HG03060 (cell line): Measurements from ENCODE around the gene BCL3.
"Not testable (repeated sequence)": the region's sequence is repeated elsewhere in the genome, so short reads cannot be mapped to it uniquely, and the experiment has no call there.

Source experiments
- ATAC-seq: cut with Tn5 transposase; IDR thresholded peaks from one replicate; pipeline ENCODE4 v1.9.1; 2021; ENCODE audit warnings: low read depth, moderate number of reproducible peaks; ENCODE audit not compliant: unreplicated experiment

The BCL3 gene, protein sequence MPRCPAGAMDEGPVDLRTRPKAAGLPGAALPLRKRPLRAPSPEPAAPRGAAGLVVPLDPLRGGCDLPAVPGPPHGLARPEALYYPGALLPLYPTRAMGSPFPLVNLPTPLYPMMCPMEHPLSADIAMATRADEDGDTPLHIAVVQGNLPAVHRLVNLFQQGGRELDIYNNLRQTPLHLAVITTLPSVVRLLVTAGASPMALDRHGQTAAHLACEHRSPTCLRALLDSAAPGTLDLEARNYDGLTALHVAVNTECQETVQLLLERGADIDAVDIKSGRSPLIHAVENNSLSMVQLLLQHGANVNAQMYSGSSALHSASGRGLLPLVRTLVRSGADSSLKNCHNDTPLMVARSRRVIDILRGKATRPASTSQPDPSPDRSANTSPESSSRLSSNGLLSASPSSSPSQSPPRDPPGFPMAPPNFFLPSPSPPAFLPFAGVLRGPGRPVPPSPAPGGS

DNA sequence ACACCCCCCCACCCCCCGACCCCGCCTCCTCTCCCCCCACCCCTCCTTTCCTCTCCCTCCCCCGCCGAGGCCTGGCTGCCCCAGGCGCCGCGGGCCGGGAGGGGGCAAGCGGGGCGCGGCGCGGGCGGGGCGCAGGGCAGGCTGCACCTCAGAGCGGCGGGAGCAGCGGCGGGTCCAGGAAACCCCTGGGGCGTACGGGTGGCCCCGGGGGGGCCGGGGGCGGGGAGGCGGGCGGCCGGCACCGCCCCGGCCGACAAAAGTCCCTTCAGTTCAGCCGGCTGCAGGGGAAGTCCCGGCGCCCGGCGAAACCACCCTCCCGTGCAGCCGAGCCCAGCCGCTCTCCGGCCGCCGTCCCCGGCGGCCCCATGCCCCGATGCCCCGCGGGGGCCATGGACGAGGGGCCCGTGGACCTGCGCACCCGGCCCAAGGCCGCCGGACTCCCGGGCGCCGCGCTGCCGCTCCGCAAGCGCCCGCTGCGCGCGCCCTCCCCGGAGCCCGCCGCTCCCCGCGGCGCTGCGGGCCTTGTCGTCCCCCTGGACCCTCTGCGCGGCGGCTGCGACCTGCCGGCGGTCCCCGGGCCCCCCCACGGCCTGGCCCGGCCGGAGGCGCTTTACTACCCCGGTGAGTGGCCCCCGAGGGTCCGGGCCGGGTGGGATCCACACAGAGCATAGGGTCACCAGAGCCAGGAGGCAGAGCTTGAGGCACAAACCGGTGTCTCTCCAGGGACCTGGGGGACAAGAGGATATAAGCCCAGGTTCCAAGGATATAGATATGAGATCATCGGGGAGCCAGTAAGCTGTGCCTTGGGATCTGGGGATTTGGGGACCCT, at the start of gene BCL3:
BCL3 (plus strand) TSS at position 283 of the 829 bp plus-strand sequence; CDS start at position 366, 83 bp downstream.
- no peak for ATAC-seq

DNA sequence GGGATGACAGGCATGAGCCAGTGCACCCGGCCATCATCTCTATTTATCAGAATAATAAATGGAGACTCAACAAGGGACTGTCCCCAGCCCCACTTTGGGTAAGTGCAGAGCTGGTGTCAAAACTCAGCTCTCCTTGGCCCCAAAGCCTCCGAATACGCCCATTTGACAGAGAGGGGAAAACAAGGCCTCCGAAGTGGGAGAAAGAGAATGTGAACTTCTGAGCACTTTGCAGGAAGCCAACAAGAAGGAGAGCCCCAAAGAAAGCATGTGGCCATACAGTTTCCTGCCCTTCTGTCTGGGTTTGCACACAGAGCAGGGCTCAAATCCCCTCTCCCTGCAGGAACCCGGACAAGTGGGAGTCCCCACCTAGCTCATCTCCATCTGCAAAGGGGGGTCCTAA, 48.0 kb upstream of the BCL3 start:
- ATAC-seq = no peak

DNA sequence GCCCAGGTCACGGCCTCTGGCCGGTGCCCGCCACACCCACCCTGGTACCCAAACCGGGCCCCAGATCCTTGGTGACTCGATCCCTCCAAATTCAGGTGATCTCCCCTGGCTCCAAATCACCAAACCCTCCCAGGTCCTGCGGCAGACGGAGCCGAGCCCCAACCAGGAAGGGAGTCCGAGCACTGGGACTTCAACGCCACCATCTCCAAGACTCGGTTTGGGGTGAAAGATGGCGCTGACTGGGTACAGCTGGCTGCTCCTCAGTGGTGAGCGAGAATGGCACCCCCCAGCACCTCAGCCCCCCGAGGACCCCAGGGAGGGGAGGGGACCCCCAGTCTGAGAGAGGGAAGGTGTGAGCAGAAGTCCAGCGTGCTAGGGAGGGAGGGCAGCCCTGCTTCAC, 47.3 kb upstream of the BCL3 start:
- ATAC-seq = no peak

DNA sequence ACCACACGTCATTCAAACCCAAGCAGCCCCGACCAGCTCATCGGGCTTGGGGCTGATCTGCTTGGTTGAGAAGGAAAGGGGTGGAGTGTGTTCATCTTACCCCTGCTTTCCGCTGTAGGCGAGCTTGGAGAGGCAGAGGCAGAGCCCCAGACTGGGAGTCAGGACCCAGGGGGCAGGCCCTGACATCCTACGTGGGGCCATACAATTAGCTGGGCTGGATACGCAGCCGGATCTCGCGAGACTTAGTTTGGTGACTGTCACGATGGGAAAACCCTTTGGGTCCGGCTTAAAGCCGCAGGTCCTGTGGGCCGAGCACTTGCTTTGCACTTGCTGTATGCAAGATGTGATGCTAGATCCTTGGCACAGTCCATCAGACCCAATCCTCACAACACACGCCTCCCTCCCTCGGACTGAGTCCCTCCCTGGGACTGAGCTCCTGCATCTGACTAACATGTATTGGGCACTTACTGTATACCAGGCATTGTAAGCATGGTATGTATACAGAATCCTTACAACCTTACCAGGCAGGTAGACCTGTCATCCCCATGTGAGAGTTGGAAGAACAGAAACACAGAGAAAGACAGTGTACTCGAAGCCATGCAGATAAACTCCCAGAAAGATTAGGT, 45.8 kb upstream of the BCL3 start:
- ATAC-seq = no peak

DNA sequence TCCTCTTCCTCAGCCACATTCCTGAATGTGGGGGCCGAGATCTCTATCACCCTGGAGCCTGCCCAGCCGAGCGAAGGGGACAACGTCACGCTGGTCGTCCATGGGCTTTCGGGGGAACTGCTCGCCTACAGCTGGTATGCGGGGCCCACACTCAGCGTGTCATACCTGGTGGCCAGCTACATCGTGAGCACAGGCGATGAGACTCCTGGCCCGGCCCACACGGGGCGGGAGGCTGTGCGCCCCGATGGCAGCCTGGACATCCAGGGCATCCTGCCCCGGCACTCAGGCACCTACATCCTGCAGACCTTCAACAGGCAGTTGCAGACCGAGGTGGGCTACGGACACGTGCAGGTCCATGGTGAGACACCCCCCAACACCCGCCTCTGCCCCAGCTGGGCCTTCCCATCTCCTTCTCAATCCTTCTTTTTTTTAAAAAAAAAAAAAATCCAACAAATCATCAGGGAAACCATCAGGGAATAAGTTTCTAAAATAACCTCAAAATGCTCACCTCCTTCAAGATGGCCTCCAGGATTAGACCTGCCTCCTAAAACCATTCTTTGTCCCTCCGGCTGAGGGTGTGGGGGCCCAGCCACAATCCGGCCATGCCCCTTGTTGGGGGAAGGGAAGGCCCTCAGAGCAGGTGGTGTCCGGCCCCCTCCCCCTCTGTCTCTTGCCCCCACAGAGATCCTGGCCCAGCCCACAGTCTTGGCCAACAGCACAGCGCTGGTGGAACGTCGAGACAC, 45.0 kb upstream of the BCL3 start:
- ATAC-seq = no peak

DNA sequence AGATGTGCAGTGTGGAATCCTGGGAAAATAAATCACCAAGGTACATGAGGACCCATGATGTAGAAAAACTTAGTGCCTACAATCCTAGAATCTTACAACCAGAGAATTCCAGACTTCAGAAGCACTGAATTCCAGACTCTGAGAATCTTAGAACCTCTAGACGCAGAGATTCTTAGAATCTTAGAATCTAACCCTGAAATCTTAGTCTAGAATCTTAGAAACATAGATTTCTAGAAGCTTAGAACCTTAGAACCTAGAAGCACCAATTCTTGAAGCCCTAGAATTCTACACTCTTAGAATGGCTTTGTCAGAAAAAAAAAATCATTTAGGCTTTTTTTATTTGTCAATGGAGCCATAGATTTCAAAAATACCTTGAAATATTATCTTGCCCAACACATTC, 43.5 kb upstream of the BCL3 start:
- no peak for ATAC-seq

DNA sequence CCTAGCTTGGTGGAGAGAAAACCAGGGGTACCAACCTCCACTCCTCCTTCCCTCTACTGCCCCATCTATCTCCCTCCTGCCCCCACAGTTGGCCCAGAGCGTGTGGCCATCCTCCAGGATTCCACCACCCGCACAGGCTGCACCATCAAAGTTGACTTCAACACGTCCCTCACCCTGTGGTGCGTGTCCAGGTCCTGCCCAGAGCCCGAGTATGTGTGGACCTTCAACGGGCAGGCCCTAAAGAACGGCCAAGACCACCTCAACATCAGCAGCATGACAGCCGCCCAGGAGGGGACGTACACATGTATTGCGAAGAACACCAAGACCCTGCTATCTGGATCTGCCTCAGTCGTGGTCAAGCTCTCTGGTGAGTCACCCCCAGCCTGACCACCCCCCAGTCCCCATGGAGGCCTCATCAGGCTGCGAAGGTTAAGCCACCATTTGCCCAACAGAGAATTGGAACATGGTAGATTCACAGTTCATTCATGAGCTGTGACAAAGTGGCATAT, 43.0 kb upstream of the BCL3 start:
- no peak for ATAC-seq

DNA sequence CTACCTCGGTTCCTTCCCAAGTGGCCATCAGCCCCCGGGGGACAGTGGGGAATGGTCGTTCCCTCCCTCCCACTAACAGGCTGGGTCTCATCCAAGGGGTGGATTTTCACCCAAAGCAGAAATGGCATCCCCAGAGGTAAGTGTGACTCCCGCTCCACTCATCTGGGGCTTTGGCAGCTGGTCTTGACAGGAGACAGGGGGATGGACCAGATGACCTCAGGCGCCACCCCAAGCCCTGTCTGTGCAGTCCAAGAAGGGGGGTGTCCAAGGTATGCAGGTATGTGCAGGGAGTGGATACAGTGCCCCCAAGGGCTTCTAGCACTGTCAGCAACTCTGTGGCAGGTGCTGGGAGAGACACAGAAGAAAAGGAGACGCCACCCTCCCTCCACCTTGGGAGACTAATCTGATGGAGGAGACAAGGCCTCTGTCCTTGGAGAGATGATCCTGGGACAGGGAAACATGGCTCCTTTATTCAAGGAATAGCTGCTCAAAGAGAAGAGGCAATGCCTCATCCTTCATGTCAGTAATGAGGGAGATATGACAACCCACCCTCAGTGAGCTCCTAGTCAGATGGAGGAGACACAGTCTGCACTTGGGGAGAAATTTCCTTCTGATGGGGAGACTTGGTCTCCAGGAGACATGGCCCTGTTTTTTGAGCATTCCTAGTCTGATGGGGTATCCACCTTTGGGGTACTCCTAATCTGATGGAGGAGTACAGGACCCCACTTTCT, 41.8 kb upstream of the BCL3 start:
- no peak for ATAC-seq

DNA sequence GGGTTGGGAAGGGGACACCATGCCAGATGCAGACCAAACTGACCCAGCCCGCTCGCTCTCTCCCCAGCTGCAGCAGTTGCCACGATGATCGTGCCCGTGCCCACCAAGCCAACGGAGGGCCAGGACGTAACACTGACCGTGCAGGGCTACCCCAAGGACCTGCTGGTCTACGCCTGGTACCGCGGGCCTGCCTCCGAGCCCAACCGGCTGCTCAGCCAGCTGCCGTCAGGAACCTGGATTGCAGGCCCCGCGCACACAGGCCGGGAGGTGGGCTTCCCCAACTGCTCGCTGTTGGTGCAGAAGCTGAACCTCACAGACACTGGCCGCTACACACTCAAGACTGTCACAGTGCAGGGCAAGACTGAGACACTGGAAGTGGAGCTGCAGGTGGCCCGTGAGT, 40.7 kb upstream of the BCL3 start:
- ATAC-seq = no peak

DNA sequence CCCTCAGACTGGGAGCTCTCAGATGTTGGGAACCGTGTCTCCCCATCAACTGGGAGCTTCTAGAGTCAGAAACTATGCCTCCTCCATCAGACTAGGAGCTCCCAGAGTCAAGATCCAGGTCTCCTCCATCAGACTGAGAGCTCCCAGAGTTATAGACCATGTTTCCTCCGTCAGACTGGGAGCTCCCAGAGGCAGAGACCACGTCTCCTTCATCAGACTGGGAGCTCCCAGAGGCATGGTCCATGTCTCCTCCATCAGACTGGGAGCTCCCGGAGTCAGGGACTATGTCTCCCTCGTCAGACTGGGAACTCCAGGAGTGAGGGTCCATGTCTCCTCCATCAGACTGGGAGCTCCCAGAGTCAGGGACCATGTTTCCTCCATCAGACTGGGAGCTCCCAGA, 39.6 kb upstream of the BCL3 start:
- ATAC-seq = no peak

DNA sequence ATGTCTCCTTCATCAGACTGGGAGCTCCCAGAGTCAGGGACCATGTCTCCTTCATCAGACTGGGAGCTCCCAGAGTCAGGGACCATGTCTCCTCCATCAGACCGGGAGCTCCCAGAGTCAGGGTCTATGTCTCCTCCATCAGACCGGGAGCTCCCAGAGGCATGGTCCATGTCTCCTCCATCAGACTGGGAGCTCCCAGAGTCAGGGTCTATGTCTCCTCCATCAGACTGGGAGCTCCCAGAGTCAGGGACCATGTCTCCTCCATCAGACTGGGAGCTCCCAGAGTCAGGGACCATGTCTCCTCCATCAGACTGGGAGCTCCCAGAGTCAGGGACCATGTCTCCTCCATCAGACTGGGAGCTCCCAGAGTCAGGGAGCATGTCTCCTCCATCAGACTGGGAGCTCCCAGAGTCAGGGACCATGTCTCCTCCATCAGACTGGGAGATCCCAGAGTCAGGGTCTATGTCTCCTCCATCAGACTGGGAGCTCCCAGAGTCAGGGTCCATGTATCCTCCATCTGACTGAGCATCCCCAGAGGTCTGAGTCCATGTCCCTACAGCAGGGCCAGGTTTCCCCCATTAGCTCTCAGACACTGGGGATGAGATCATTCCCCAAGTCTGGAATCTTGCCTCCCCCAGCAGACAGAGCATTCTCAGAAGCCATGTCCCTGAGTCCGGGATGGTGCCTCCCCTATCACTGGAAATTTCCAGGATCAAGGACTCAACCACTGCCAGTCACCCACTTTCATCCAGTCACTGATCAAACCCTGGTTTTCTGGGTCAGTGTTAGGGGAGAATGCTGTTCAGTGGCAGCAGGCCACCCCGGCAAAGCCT, 38.9 kb upstream of the BCL3 start:
- ATAC-seq = not testable (repeated sequence)

DNA sequence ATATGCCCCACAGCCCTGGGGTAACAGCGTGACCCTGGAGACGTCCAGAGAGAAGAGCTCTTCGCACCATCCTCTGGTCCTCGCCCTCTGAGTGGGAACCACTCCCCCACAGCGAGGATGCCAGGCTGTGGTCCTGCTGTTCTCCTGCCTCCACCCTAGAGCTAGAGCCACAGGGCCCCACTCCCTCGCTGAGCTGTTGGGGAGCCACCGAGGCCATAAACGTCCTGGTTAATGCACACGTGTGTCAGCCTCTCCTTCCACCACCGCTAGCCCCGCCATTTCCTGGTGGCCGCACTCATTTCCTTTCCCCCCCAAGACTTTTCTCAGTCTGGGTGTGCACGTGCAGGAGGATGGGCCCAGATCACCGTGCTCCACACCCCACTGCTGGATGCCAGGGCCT, 38.0 kb upstream of the BCL3 start:
- ATAC-seq = no peak

DNA sequence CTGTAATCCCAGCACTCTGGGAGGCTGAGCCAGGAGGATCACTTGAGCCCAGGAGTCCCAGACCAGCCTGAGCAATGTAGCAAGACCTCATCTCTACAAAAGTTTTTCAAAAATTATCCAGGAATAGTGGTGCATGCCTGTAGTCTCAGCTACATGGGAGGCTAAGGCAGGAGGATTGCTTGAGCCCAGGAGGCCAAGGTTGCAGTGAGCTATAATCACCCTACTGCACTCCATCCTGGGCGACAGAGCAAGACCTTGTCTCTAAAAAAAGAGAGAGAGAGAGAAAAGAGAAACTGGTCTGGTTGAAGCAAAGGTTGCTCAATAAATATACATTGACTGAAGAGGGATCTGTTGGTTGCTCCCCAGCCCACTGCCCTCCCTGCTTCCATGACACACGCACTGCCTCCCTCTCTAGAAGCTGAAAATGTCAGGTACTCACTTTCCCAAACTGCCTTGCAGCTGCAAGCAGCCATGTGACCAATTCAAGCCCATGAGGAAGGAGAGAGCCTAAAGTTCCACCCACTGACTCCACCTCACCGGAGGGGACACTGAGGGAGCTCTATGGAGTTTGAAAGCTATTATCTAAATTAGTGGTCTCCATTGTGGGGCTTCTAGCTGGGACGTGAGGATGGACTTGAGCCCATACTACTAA, 35.5 kb upstream of the BCL3 start:
- no peak for ATAC-seq

DNA sequence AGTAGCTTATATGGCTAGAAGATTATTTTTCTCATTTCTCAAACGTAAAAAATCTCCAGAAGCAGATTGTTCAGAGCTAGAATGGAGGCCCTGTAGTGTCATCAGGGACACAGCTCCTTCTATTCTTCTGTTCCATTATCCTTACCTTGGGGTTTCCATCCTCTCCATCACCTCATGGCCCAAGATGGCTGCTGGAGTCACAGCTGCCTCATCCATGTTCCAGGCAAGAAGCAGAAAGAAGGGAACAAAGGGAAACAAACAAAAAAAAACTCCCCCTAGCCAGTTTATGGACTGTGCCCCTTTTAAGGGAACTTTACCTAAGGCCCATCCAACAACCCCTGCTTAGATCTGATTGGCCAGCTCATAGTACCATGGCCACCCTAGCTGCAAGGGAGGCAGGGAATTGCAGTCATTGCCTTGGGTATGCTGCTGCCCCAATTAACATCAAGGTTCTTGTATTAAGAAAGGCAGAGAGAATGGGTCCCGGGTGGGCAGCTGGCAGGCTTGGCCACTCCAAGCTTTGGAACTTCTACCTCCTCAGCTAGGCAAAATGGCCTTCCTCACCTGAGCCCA, 33.8 kb upstream of the BCL3 start:
- ATAC-seq = no peak

DNA sequence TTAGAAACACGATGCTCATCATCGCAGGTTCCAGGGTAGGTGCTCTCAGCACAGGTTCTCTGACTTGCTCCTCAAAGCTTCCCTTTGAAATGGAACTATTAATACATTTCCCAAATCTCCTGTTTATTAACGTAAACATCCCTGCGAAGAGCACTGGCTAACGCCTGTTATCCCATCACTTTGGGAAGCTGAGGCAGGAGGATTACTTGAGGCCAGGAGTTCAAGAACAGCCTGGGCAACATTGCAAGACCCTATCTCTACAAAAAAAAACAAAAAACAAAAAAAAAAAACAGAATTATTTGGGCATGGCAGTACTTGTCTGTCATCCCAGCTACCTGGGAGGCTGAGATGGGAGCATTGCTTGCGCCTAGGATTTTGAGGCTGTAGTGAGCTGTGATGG, 30.9 kb upstream of the BCL3 start:
- no peak for ATAC-seq

DNA sequence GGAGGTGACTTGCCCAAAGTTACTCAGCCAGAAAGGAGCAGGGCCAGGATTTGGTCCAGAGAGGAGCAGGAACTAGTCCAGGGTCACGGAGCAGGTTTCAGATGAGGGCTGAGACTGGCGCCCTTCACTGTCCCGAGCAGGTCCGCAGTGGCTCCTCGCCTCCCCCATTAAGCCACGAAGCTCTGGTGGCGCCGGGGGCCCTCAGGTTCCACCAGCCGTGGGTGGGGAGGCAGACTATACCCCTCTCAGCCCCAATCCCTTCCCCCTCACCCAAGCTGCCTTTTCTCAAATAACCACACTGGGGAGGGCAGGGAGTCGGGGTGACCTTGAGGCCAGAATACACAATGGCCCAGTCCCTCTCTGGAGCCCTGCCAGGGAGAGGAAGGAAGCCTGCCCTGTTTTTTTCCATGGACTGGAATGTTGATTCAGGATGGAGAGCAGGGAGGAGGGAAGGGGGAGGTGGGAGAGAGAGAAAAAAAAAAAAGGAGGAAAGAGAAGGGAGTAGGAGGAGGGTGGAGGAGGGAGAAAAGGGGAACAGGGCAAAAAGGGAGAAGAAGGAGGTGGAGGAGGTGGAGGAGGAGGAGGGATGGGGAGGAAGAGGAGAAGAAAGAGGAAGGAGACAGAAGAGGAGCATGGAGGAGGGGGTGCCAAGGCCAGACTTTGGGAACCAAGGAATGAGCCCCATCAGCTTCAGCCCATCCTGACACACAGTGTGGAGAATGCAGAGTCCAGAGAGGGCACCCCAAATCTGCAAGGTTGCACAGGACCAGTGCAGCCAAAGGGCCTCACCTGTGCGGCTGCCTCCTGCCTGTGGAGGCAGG, 29.9 kb upstream of the BCL3 start:
- no peak for ATAC-seq

DNA sequence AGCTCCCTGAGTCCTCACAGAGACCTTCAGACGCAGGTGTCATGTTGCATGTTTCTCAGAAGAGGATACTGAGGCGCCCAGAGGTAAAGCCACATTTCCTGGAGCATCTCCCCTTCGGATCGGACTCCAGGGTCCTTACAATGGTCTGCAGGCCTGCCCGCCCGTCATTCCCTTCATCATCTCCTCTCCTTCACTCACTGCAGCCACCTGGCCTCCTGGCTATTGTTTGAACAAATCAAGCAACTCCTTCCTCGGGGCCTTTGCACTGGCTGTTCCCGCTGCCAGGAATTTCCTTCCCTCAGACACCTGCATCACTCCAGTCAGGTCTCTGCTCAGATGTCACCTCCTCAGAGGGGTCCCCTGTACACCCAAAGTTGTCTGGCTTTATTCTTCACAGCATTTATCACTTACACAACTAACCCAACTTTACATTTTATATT, 29.2 kb upstream of the BCL3 start:
- no peak for ATAC-seq
